Gastroesophageal sphincter (tissue), 3 donors: ENCODE results near the gene ZNF821.

Experiments used
- CTCF ChIP-seq, 4 experiments: fragments of 200-600 bp in 2 of 4; fragments of 450-650 bp in 2 of 4; sonication (generic) in 1 of 4; IDR thresholded peaks; one replicate each; pipeline ENCODE4 v1.5.1; 2017 to 2019; ENCODE audit warnings: antibody characterized with exemption in 4 of 4, mild to moderate bottlenecking in 2 of 4, moderate library complexity in 2 of 4
- EP300 ChIP-seq: sonication (generic); formaldehyde crosslinking; IDR thresholded peaks from one replicate; pipeline ENCODE4 v1.6.1; 2017; ENCODE audit warnings: antibody characterized with exemption, mild to moderate bottlenecking
- POLR2A ChIP-seq, 2 donors: fragments of 450-650 bp; IDR thresholded peaks; one replicate each; pipeline ENCODE4 v1.6.1; 2017; ENCODE audit warnings: antibody characterized with exemption in 2 of 2, mild to moderate bottlenecking in 2 of 2, moderate library complexity in 1 of 2
- POLR2AphosphoS5 ChIP-seq: sonication (generic); formaldehyde crosslinking; IDR thresholded peaks from one replicate; pipeline ENCODE4 v1.6.1; 2017; ENCODE audit warnings: antibody characterized with exemption

DNA sequence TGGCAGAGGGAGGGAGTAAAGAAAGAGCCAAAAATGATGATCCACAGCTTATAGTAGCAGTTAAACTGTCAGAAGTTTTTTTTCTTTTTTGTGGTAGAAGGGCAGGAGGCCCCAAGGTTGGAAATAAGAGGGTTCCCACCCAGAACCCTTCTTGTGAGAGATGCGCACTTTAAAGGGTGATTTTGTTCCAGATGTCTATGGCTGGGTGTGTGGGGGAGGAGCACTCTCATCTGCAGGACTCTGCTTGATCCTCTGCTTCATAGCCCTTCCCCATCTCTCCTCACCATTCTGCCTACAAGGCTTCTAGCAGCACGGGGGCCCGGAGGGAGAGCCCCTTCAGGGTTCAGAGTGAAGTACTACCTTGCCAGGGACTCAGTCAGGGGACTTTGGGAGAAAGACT is 31.8 kb downstream of the ZNF821 start:
- TF ChIP-seq POLR2A (IDR thresholded peaks at IDR 0.05) (no peak), CTCF (IDR thresholded peaks at IDR 0.05) (no peak), EP300 (no peak), POLR2AphosphoS5 (no peak)
